ENCODE data around the gene MDH2.

MDH2 gene

DNA sequence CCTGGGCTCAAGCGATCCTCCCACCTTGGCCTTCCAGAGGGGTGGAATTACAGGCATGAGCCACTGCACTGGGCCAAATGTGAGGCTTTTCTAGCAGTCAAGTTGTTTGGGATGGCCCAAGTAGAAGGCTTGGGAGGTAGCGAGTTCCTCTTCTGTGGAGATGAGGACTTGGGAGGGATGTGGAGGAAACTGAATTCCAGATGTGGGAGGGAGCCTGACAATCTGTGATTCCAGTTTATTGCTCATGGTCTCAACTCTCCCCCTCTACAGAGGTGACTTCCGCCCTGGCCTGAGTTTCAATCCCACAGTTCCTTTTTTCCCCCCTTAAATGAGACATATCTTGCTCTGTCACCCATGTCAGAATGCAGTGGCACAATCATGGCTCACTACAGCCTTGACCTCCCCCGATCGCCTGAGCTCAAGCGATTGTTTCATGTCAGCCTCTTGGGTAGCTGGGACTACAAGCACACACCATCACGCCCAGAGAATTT lies 3.5 kb upstream of the MDH2 start:
- H3K27me3 ChIP-seq (ENCODE audit: low read length): no peaks in the 10 kb centered on the region
- H3K4me2 ChIP-seq (ENCODE audit: low read depth, low read length, poor library complexity, severe bottlenecking): no peak overlapping the region
- H3K36me3 ChIP-seq (ENCODE audit: low read length): no peaks in the 10 kb centered on the region
- no peaks in the 10 kb centered on the region for H3K9me3 ChIP-seq (ENCODE audit: insufficient read depth, low read length)
- H3F3A ChIP-seq (ENCODE audit: insufficient read depth): no peaks in the 10 kb centered on the region
- TF ChIP-seq, protein P1, sequence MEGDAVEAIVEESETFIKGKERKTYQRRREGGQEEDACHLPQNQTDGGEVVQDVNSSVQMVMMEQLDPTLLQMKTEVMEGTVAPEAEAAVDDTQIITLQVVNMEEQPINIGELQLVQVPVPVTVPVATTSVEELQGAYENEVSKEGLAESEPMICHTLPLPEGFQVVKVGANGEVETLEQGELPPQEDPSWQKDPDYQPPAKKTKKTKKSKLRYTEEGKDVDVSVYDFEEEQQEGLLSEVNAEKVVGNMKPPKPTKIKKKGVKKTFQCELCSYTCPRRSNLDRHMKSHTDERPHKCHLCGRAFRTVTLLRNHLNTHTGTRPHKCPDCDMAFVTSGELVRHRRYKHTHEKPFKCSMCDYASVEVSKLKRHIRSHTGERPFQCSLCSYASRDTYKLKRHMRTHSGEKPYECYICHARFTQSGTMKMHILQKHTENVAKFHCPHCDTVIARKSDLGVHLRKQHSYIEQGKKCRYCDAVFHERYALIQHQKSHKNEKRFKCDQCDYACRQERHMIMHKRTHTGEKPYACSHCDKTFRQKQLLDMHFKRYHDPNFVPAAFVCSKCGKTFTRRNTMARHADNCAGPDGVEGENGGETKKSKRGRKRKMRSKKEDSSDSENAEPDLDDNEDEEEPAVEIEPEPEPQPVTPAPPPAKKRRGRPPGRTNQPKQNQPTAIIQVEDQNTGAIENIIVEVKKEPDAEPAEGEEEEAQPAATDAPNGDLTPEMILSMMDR (IDR thresholded peaks at IDR 0.05; ENCODE audit: insufficient read depth, low read length, poor library complexity, severe bottlenecking): no peak
- TF ChIP-seq EZH2phosphoT487 (conservative IDR thresholded peaks at IDR 0.05; ENCODE audit: low read length): no peak
- no peak overlapping the region for H3K9ac ChIP-seq (ENCODE audit: low read length)
- no peaks in the 10 kb centered on the region; the same call in 1 of the 2 replicates for H4K20me1 ChIP-seq (ENCODE audit: low read depth, low read length)
- no peak overlapping the region for H2AFZ ChIP-seq (ENCODE audit: low read depth, low read length, severe bottlenecking)
- H3K4me3 ChIP-seq (ENCODE audit: insufficient read depth, low read length, poor library complexity, severe bottlenecking): no peak overlapping the region
- H3K27ac ChIP-seq (ENCODE audit: low read depth, low read length): no peak overlapping the region
- H3K79me2 ChIP-seq (ENCODE audit: insufficient read depth, low read length): peaks cover 54% of the 10 kb centered on the region
- no peaks in the 10 kb centered on the region for H3K9me2 ChIP-seq (replicated peaks; ENCODE audit: insufficient read depth, low read length)

DNA sequence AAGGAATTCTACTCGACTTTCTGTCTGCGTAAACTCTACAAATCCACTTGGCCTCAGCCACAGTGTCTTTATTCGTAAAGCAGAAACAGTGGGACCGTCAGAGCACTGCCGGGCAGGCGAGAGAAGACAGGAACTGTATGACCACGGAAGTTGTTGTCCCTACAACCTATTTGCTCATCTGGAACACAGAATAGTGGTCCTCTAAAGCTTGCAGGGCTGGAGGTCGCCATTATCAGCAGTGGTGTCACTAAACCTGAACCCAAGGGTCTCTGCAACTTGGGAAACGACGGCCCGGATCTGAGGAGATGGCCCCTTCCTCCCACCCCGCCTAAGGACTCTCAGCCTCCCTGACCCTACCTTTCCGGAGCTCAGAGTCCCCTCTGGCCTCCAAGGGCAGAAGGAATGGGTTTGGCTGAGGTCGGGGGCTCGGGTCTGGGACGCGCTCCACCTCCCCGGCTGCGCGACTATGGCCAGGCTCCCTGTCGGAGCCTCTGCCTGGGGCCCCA lies 548 bp upstream of the MDH2 start:
- Histone ChIP-seq H3F3A (ENCODE audit: insufficient read depth) (no peaks in the 10 kb centered on the region), H3K9me2 (replicated peaks; ENCODE audit: insufficient read depth, low read length) (no peaks in the 10 kb centered on the region), H4K20me1 (ENCODE audit: low read depth, low read length) (peaks cover 6% of the 10 kb centered on the region; the same call in 1 of the 2 replicates), H3K27me3 (ENCODE audit: low read length) (no peaks in the 10 kb centered on the region), H3K79me2 (ENCODE audit: insufficient read depth, low read length) (peaks cover 83% of the 10 kb centered on the region), H3K9me3 (ENCODE audit: insufficient read depth, low read length) (no peaks in the 10 kb centered on the region), H3K36me3 (ENCODE audit: low read length) (no peaks in the 10 kb centered on the region), H3K4me2 (ENCODE audit: low read depth, low read length, poor library complexity, severe bottlenecking) (peak overlapping the region; percentile 69), H3K27ac (ENCODE audit: low read depth, low read length) (peak overlapping the region; percentile 65), H2AFZ (ENCODE audit: low read depth, low read length, severe bottlenecking) (peak overlapping the region; percentile 87), H3K4me3 (ENCODE audit: insufficient read depth, low read length, poor library complexity, severe bottlenecking) (peak overlapping the region; percentile 92), H3K9ac (ENCODE audit: low read length) (peak overlapping the region; percentile 97)
- TF ChIP-seq, protein P1 (IDR thresholded peaks at IDR 0.05; ENCODE audit: insufficient read depth, low read length, poor library complexity, severe bottlenecking): no peak
- no peak for TF ChIP-seq EZH2phosphoT487 (conservative IDR thresholded peaks at IDR 0.05; ENCODE audit: low read length)

DNA sequence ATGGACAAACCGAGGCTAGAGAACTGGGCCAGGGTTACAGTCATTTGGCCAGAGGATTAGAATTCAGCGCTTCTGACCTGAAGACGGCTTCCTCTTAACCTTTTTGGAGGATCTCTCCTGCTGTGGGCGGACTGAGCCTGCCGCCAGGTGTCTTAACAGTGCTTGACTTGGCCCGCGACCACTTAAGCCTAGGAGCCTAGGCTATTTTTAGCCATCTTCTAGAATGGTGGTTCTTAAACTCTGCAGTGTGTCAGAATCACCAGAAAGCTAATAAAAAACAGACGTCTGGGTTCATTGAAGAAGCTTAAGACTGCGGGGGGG lies 722 bp downstream of the MDH2 start:
- no peak for TF ChIP-seq EZH2phosphoT487 (conservative IDR thresholded peaks at IDR 0.05; ENCODE audit: low read length)
- TF ChIP-seq, protein P1 (IDR thresholded peaks at IDR 0.05; ENCODE audit: insufficient read depth, low read length, poor library complexity, severe bottlenecking): no peak
- Histone ChIP-seq H3K79me2 (ENCODE audit: insufficient read depth, low read length) (peaks cover 96% of the 10 kb centered on the region), H3F3A (ENCODE audit: insufficient read depth) (no peaks in the 10 kb centered on the region), H3K9me3 (ENCODE audit: insufficient read depth, low read length) (no peaks in the 10 kb centered on the region), H3K27ac (ENCODE audit: low read depth, low read length) (peak overlapping the region; percentile 65), H3K4me3 (ENCODE audit: insufficient read depth, low read length, poor library complexity, severe bottlenecking) (peak overlapping the region; percentile 92), H3K4me2 (ENCODE audit: low read depth, low read length, poor library complexity, severe bottlenecking) (peak overlapping the region; percentile 69), H3K9me2 (replicated peaks; ENCODE audit: insufficient read depth, low read length) (no peaks in the 10 kb centered on the region), H2AFZ (ENCODE audit: low read depth, low read length, severe bottlenecking) (peak overlapping the region; percentile 87), H4K20me1 (ENCODE audit: low read depth, low read length) (peaks cover 6% of the 10 kb centered on the region; the same call in 1 of the 2 replicates), H3K27me3 (ENCODE audit: low read length) (no peaks in the 10 kb centered on the region), H3K9ac (ENCODE audit: low read length) (peak overlapping the region; percentile 97), H3K36me3 (ENCODE audit: low read length) (no peaks in the 10 kb centered on the region)

Data from SU-DHL-6 (cell line).